Endothelial cell of umbilical vein (primary cell): ENCODE measurements around the gene STAC3.

Experiments
- CTCF ChIP-seq, 2 donors: IDR thresholded peaks; 1 replicate in 1 of 2; 2 replicates in 1 of 2; pipeline ENCODE4 v1.5.1; 2011; ENCODE audit warnings: low read length in 2 of 2, mild to moderate bottlenecking in 2 of 2, moderate library complexity in 2 of 2, control low read depth in 1 of 2, inconsistent platforms in 1 of 2, low read depth in 1 of 2; ENCODE audit not compliant: insufficient read depth in 1 of 2; ENCODE audit errors: extremely low read depth in 1 of 2
- EZH2 ChIP-seq: IDR thresholded peaks from 2 replicates; pipeline ENCODE4 v1.6.1; 2012; ENCODE audit warnings: borderline replicate concordance, low read depth, mild to moderate bottlenecking, moderate library complexity, low read length, inconsistent platforms; ENCODE audit not compliant: severe bottlenecking
- JUN ChIP-seq: IDR thresholded peaks from 2 replicates; pipeline ENCODE4 v1.6.1; 2011; ENCODE audit warnings: borderline replicate concordance, low read depth; ENCODE audit not compliant: insufficient read length, insufficient read depth
- MAX ChIP-seq: IDR thresholded peaks from 2 replicates; pipeline ENCODE4 v1.6.1; 2011; ENCODE audit not compliant: insufficient read depth, insufficient read length
- MYC ChIP-seq: IDR thresholded peaks from one replicate; pipeline ENCODE4 v1.6.1; 2011; ENCODE audit warnings: mild to moderate bottlenecking, low read depth, low read length
- POLR2A ChIP-seq: IDR thresholded peaks from 2 replicates; pipeline ENCODE4 v1.6.1; 2012; ENCODE audit warnings: low read depth, mild to moderate bottlenecking, control low read depth, low read length
- POLR2AphosphoS5 ChIP-seq: IDR thresholded peaks from 2 replicates; pipeline ENCODE4 v1.6.1; 2012; ENCODE audit warnings: low read depth, mild to moderate bottlenecking, control low read depth, low read length, moderate library complexity; ENCODE audit not compliant: insufficient read depth

GRCh38 chr12:57202321-57202720, 48.7 kb downstream of the STAC3 start:
- TF ChIP-seq CTCF (IDR thresholded peaks at IDR 0.05; ENCODE audit: extremely low read depth in 1 of 2, insufficient read depth in 1 of 2, low read depth in 1 of 2, low read length in 2 of 2) (no peak), POLR2AphosphoS5 (no peak), JUN (no peak), POLR2A (no peak), EZH2 (no peak), MAX (no peak), MYC (no peak)
